ENCODE results near the gene ZNF576. TPM values are rescaled to one million over a fixed set of nuclear protein-coding genes. Genes with fewer than 3 reads are reported as not detected.
A peak's percentile ranks its signal among the peaks of the same experiment; 100 is the strongest.
"Not testable (repeated sequence)": the region's sequence is repeated elsewhere in the genome, so short reads cannot be mapped to it uniquely, and the experiment has no call there.

Gene ZNF576
- total and polyA plus RNA-seq, 2 donors from 2014 or later = 15.3 to 25.6 TPM

GRCh38 chr19:43597876-43598275 lies 1.5 kb downstream of the ZNF576 start:
- Histone ChIP-seq H3K4me3 (ENCODE audit: low read length in 3 of 3) (peak overlapping the region in 2 of 3 donors; percentile 90 to 95), H3K27ac (ENCODE audit: low read depth in 2 of 2, low read length in 2 of 2) (no peak overlapping the region), H3K9ac (ENCODE audit: low read length in 3 of 3) (peak overlapping the region in 1 of 3 donors; percentile 87), H3K36me3 (ENCODE audit: control insufficient read depth in 2 of 3, insufficient read depth in 3 of 3, low read length in 3 of 3) (peaks cover 2 to 13% (median 4%) of the 10 kb centered on the region in 3 donors), H3K27me3 (ENCODE audit: control insufficient read depth, insufficient read depth, low read length) (no peaks in the 10 kb centered on the region), H3K9me3 (ENCODE audit: control insufficient read depth in 2 of 3, insufficient read depth in 1 of 3, low read length in 3 of 3) (no peaks in the 10 kb centered on the region), H3K4me1 (ENCODE audit: control insufficient read depth in 2 of 3, insufficient read depth in 2 of 3, low read depth in 1 of 3, low read length in 3 of 3) (peaks cover 3 to 28% (median 23%) of the 10 kb centered on the region in 3 donors)
- no peak for TF ChIP-seq CTCF (IDR thresholded peaks at IDR 0.05; ENCODE audit: borderline replicate concordance, extremely low read depth, insufficient read depth)
- DNase-seq (no peak), FAIRE-seq (no peak)
- intact Hi-C loops (cut with DNase I) = no loop called here

- H3K36me3 ChIP-seq (ENCODE audit: control insufficient read depth in 2 of 3, insufficient read depth in 3 of 3, low read length in 3 of 3) = peaks cover 2 to 9% (median 4%) of the 10 kb centered on the region in 3 donors
- no peak overlapping the region for H3K9ac ChIP-seq (ENCODE audit: low read length in 3 of 3)
- H3K9me3 ChIP-seq (ENCODE audit: control insufficient read depth in 2 of 3, insufficient read depth in 1 of 3, low read length in 3 of 3) = no peaks in the 10 kb centered on the region
- no peak overlapping the region for H3K27ac ChIP-seq (ENCODE audit: low read depth in 2 of 2, low read length in 2 of 2)
- H3K4me3 ChIP-seq (ENCODE audit: low read length in 3 of 3) = peak overlapping the region in 1 of 3 donors; percentile 90
- DNase-seq = no peak
- no peak for TF ChIP-seq CTCF (IDR thresholded peaks at IDR 0.05; ENCODE audit: borderline replicate concordance, extremely low read depth, insufficient read depth)
- intact Hi-C loops (cut with DNase I) = no loop called here
- FAIRE-seq = no peak
- no peaks in the 10 kb centered on the region for H3K27me3 ChIP-seq (ENCODE audit: control insufficient read depth, insufficient read depth, low read length)
- H3K4me1 ChIP-seq (ENCODE audit: control insufficient read depth in 2 of 3, insufficient read depth in 2 of 3, low read depth in 1 of 3, low read length in 3 of 3) = peaks cover 3 to 28% (median 22%) of the 10 kb centered on the region in 3 donors
Observed at GRCh38 chr19:43598445-43599240, 2.2 kb downstream of the ZNF576 start.

DNA sequence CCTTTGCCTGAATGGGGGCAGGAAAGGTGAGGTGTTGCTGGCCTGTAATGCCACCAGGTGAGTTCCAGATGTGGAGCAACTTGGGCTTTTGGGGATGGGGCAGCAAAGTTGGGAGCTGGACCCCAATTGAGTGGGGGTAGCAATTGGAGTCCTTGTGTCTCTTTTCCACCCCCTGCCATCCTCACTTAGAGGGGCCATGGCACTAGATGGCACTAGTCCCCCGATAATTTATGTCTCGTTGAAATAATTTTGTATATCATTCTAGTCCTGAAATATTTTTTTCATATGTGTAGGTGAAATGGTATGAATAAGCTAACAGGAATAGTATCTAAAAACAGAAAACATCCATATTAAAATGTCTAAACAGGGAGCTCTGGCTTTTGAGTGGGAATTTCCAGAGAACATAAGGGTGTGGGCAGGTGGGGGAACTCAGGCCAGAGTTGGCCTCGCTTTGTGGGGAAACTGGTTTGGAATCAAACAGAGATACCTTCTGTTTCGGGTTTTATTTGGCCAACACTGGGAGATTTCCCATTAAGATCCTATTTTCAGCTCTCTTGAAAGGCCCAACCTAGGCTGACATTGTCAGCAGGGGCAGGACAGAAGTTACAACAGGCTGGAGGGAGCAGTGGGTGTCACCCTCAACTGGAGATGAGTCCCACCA lies 3.4 kb downstream of the ZNF576 start:
- intact Hi-C loops (cut with DNase I) = no loop called here
- no peak overlapping the region for H3K27ac ChIP-seq (ENCODE audit: low read depth in 2 of 2, low read length in 2 of 2)
- no peak overlapping the region for H3K4me3 ChIP-seq (ENCODE audit: low read length in 3 of 3)
- H3K9me3 ChIP-seq (ENCODE audit: control insufficient read depth in 2 of 3, insufficient read depth in 1 of 3, low read length in 3 of 3) = no peaks in the 10 kb centered on the region
- no peaks in the 10 kb centered on the region for H3K27me3 ChIP-seq (ENCODE audit: control insufficient read depth, insufficient read depth, low read length)
- peaks cover 2 to 4% (median 4%) of the 10 kb centered on the region in 3 donors for H3K36me3 ChIP-seq (ENCODE audit: control insufficient read depth in 2 of 3, insufficient read depth in 3 of 3, low read length in 3 of 3)
- peaks cover 3 to 21% (median 17%) of the 10 kb centered on the region in 3 donors for H3K4me1 ChIP-seq (ENCODE audit: control insufficient read depth in 2 of 3, insufficient read depth in 2 of 3, low read depth in 1 of 3, low read length in 3 of 3)
- no peak overlapping the region for H3K9ac ChIP-seq (ENCODE audit: low read length in 3 of 3)
- no peak for FAIRE-seq
- no peak for DNase-seq
- TF ChIP-seq CTCF (IDR thresholded peaks at IDR 0.05; ENCODE audit: borderline replicate concordance, extremely low read depth, insufficient read depth) = no peak

DNA sequence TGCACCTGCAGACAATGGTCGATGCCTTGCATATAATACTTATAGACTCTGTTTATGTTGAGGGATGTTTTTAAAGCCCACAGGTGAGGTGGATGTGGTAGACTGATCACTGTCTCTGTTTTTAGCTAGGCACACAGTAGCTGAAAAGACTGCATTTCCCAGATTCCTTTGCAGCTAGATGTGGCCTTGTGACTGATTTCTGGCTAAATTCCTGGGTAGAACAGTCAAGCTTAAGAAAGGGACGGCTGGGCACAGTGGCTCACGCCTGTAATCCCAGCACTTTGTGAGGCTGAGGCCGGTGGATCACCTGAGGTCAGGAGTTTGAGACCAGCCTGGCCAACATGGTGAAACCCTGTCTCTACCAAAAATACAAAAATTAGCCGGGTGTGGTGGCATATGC lies 3.9 kb downstream of the ZNF576 start:
- H3K36me3 ChIP-seq (ENCODE audit: control insufficient read depth in 2 of 3, insufficient read depth in 3 of 3, low read length in 3 of 3); FAIRE-seq; H3K4me3 ChIP-seq (ENCODE audit: low read length in 3 of 3); H3K9ac ChIP-seq (ENCODE audit: low read length in 3 of 3); intact Hi-C loops (cut with DNase I); H3K9me3 ChIP-seq (ENCODE audit: control insufficient read depth in 2 of 3, insufficient read depth in 1 of 3, low read length in 3 of 3); H3K27ac ChIP-seq (ENCODE audit: low read depth in 2 of 2, low read length in 2 of 2); DNase-seq; H3K27me3 ChIP-seq (ENCODE audit: control insufficient read depth, insufficient read depth, low read length): not testable (repeated sequence)
- H3K4me1 ChIP-seq (ENCODE audit: control insufficient read depth in 2 of 3, insufficient read depth in 2 of 3, low read depth in 1 of 3, low read length in 3 of 3) = peaks cover 3 to 17% (median 17%) of the 10 kb centered on the region in 3 donors
